Prostate gland (tissue), 2 donors: ENCODE data around the gene LTF.

Source experiments
- POLR2A ChIP-seq: fragments of 450-650 bp; IDR thresholded peaks from one replicate; pipeline ENCODE4 v1.6.1; 2016; ENCODE audit warnings: antibody characterized with exemption, mild to moderate bottlenecking
- TF ChIP-seq, protein P1 (sequence below), 4 experiments: fragments of 200-600 bp in 2 of 4; fragments of 450-650 bp in 2 of 4; sonication (generic) in 2 of 4; IDR thresholded peaks; 1 replicate in 3 of 4; 2 replicates in 1 of 4; pipeline ENCODE4 v1.5.1; 2016 to 2019; ENCODE audit warnings: antibody characterized with exemption in 4 of 4, mild to moderate bottlenecking in 2 of 4, moderate library complexity in 2 of 4

GRCh38 chr3:46413951-46414350, 50.8 kb downstream of the LTF start:
- TF ChIP-seq POLR2A, result no peak
- TF ChIP-seq, protein P1, sequence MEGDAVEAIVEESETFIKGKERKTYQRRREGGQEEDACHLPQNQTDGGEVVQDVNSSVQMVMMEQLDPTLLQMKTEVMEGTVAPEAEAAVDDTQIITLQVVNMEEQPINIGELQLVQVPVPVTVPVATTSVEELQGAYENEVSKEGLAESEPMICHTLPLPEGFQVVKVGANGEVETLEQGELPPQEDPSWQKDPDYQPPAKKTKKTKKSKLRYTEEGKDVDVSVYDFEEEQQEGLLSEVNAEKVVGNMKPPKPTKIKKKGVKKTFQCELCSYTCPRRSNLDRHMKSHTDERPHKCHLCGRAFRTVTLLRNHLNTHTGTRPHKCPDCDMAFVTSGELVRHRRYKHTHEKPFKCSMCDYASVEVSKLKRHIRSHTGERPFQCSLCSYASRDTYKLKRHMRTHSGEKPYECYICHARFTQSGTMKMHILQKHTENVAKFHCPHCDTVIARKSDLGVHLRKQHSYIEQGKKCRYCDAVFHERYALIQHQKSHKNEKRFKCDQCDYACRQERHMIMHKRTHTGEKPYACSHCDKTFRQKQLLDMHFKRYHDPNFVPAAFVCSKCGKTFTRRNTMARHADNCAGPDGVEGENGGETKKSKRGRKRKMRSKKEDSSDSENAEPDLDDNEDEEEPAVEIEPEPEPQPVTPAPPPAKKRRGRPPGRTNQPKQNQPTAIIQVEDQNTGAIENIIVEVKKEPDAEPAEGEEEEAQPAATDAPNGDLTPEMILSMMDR (IDR thresholded peaks at IDR 0.05), result no peak
